ENCODE measurements around the gene RAF1.
"Not testable (repeated sequence)": the region's sequence is repeated elsewhere in the genome, so short reads cannot be mapped to it uniquely, and the experiment has no call there.

Gene RAF1

DNA sequence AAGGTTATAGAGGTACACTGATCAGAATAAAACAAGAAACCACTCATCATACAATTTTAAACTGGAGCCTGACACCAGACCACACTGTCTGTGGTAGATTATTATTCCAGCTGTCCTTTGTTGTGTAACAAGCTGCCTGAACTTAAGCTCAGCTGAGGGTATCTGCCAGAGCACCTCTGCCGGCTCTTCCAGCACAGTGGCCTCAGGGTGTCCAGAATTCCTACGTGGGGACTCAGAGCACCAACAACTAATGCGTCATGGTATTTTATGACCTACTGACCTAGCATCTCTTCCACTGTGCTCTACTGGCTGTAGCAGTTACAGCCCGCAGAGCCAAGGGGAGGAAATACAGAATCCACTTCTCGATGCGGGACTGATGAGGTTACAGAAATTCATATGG lies 15.6 kb upstream of the RAF1 start:
- no peak overlapping the region for H3K27ac ChIP-seq
- no peak for DNase-seq (ENCODE audit: low read depth, low spot score)

DNA sequence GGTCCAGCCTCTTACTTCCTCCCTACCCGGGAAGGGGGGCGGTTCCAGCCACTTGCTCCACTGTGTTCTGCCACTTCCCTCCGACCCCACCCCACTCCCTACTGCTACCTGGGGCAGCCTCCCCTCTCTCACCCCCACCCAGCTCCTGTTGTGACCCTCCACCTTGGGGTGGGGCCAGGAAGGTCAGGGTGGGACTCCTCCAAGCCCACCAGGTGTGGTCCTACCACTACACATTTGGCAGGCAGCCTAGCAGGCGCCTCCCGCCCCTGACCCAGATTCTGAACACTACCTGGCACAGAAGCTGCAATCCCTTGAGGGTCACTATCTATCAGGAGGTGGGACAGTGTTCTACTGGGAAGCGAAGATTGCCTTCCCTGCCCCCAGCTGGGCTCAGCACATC lies 13.7 kb upstream of the RAF1 start:
- no peak for DNase-seq (ENCODE audit: low read depth, low spot score)
- no peak overlapping the region for H3K27ac ChIP-seq

DNA sequence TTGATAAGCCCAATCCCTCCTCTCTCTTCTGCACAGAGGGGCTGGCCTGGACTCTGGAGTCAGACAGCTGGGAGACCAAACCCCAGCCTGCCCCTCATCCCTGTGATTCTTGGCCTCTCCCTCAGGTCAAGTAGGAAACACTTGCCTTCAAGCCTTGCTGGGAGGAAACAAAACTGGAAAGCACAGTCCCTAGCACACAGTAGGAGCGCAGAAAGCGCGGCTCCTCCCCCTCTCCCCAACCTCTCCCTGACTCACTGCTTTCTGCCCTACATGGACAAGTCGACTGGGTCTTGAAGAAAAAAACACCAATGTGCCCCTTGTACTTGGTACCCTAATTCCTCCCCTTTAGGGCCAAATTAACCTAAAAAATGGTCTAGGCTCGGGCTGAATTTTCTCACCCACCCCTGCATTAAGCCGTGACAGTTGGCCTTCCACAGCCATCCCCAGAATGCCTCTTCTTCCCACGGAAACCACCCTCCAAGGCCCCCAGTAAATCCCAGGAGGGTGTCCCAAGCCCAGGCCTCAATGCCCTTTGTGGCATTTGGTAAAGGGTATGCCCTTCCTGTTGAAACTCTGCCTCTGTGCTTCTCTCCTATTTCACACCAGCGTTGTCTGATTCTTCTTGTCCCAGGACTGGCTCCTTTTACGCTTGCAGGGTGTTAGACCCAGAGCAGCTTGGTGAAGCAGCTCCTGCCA lies 11.3 kb upstream of the RAF1 start:
- no peak overlapping the region for H3K27ac ChIP-seq
- no peak for DNase-seq (ENCODE audit: low read depth, low spot score)

DNA sequence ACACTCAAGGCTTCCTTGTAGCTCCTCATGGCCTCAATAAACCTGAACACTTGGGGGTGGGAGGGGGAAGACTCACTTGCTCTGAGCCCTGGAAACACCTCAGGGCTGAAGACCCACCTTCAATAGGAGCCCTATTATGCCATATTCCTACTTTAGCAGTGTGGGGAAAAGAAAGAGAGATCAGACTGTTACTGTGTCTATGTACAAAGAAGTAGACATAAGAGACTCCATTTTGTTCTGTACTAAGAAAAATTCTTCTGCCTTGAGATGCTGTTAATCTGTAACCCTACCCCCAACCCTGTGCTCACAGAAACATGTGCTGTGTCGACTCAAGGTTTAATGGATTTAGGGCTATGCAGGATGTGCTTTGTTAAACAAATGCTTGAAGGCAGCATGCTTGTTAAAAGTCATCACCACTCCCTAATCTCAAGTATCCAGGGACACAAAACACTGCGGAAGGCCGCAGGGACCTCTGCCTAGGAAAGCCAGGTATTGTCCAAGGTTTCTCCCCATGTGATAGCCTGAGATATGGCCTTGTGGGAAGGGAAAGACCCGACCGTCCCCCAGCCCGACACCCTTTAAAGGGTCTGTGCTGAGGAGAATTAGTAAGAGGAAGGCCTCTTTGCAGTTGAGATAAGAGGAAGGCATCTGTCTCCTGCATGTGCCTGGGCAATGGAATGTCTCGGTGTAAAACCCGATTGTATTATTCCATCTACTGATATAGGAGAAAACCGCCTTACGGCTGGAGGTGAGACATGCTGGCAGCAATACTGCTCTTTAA lies 10.2 kb upstream of the RAF1 start:
- DNase-seq (ENCODE audit: low read depth, low spot score); H3K27ac ChIP-seq: not testable (repeated sequence)

DNA sequence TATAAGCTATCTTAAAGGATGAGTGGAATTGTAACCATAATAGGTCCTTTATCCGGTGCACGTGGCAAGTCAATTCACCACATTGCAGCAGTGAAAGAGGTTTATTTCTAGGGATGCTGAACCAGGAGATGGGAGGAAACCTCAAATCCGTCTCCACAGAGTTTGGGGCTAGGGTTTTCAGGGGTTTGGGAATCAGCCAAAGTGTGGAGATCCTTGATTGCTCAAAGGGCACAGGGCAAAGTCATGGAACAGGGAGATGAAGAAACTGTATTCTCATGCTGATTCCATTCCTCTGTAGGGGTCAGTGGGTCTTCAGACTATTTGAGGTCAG lies 7.2 kb upstream of the RAF1 start:
- no peak for DNase-seq (ENCODE audit: low read depth, low spot score)
- no peak overlapping the region for H3K27ac ChIP-seq

DNA sequence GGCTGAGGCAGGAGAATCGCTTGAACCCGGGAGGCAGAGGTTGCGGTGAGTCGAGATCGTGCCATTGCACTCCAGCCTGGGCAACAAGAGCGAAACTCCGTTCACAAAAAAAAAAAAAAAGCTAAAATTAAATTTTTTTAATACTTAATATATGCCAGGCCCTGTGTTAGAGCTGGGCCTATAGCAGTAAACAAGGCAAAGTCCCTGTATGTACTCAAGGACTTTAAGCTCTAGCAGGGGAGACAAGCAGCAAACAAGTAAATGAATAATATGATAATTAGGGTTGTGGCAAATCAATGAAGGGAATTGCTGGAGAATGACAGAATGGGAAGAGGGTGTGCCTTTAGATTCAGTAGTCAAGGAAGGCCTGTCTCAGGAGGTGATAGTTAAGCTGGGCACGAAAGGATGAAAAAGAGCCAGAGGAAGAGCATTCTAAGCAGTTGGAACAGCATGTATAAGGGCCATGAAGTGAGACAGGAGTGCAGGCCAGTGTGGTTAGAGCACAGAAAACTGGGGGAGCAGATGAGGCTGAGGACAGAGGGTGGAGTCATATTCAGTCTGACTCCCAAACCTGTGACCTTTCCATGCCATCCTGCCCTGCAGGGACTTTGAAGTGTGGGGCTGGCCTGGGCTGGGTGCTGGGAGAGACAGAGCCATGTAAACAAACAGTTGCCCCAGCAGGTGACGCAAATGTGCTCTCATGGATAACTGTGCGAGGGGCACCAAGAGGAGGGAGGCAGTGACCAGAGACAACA lies 6.6 kb upstream of the RAF1 start:
- DNase-seq (ENCODE audit: low read depth, low spot score), result no peak
- H3K27ac ChIP-seq, result no peak overlapping the region

DNA sequence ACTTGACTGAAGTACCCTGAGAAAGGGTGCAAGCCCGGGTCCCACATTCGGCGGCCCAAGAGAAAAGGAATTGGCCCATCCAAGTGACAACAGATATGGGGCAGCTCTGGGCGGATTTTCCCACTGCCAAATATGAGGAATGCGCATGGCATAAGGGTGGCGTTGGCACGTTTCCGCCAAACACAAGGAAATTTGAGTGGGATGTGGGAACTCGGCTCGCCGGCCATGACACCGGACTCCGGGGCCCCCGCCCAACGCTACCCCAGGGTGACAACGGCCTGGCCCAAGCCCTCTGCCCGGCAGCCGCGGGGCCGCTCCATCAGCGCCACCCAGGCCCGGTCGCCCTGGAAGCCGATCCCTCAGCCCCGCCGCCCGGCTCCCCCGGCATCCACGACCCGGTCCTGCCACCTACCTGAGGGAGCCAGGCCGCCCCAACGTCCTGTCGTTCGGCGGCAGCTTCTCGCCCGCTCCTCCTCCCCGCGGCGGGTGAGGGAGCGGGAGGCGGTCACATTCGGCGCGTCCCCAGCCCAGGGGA lies 449 bp downstream of the RAF1 start:
- H3K27ac ChIP-seq, result peak overlapping the region; percentile 94
- no peak for DNase-seq (ENCODE audit: low read depth, low spot score)

DNA sequence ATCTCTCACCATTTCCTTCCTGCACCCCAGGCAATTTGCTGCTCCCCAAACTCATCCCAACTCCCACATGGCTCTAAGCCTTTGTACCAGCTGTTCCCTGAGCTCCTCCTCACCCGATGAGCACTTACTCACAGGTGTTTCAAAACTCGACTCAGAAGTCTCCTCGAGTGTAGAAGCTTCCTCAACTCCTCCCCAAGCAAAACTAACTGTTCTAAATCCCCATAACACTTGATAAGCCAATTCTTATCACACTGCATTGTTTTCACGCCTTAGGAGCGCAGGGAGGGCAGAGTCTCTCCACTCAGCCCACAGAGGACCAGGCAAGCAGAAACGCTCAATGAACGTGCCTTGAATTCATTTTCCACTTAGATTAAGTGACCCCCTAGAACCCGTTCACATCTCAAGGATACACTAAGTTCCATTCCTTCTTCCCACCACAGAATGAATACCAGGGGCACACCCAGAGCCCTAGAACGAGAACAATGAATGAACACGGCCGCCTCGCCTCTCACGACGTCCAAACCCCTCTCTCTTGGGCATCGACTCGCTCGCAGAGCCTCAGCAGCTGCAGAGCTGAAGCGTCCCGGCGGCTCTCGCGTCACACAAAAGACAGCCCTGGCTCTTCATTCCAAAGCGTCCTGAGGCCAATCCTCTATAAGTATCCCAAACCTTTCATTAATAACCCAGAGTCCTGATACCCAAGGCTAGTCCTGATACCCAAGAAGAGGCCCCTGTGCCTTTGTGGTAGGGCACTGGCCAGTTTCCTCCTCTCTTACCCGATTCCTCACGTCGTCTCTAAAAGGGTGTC lies 1.1 kb downstream of the RAF1 start:
- DNase-seq (ENCODE audit: low read depth, low spot score), result peak; percentile 22
- peak overlapping the region; percentile 94 for H3K27ac ChIP-seq

DNA sequence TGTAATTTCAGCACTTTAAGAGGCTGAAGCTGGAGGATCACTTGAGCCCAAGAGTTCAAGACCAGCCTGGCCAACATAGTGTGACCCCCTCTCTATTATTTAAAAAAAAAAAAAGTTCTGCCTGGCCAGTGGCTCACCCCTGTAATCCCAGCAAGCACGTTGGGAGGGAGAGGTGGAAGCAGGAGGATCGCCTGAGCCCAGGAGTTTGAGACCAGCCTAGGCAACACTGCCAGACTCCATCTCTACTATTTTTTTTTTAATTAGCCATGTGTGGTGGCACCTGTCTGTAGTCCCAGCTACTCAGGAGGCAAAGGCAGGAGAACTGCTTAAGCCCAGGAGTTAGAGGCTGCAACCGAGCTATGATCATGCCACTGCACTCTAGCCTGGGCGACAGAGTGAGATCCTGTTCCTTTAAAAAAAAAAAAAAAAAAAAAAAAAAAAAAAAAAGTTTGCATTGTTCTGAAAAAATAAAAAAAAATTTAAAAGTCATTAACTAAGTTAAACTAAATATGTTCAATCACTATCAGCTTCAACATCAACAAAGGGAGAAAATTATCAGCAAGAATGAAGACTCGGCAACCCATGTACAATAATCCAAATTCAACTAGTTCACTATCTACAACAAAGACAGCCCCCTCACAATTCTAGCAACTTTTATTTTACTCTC lies 1.9 kb downstream of the RAF1 start:
- peak overlapping the region; percentile 94 for H3K27ac ChIP-seq
- no peak for DNase-seq (ENCODE audit: low read depth, low spot score)

DNA sequence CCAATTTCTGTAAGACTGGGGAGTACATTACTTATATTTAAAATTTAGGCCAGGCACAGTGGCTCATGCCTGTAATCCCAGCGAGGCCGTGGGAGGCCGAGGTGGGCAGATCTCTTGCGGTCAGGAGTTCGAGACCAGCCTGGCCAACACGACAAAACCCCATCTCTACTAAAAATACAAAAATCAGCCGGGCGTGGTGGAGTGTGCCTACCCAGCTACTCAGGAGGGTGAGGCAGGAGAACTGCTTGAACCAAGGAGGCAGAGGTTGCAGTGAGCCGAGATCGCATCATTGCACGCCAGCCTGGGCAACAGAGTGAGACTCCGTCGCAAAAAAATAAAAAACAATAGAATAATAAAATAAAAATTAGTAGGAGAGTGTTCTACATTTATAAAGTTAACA lies 2.5 kb downstream of the RAF1 start:
- DNase-seq (ENCODE audit: low read depth, low spot score); H3K27ac ChIP-seq: not testable (repeated sequence)

DNA sequence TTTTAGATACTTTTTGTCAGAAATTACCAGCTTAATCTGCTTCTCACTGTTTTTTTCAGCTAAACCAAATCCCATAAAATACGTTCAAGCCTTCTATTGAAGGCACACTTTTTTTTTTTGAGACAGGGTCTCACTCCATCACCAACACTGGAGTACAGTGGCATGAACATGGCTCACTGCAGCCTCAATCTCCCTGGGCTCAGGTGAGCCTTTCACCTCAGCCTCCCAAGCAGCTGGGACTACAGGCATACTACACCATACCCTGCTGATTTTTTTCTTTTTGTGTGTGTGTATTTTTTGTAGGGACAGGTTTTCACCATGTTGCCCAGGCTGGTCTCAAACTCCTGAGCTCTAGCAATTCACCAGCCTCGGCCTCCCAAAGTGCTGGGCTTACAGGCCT lies 3.7 kb downstream of the RAF1 start:
- peak overlapping the region; percentile 33 for H3K27ac ChIP-seq
- DNase-seq (ENCODE audit: low read depth, low spot score), result no peak

DNA sequence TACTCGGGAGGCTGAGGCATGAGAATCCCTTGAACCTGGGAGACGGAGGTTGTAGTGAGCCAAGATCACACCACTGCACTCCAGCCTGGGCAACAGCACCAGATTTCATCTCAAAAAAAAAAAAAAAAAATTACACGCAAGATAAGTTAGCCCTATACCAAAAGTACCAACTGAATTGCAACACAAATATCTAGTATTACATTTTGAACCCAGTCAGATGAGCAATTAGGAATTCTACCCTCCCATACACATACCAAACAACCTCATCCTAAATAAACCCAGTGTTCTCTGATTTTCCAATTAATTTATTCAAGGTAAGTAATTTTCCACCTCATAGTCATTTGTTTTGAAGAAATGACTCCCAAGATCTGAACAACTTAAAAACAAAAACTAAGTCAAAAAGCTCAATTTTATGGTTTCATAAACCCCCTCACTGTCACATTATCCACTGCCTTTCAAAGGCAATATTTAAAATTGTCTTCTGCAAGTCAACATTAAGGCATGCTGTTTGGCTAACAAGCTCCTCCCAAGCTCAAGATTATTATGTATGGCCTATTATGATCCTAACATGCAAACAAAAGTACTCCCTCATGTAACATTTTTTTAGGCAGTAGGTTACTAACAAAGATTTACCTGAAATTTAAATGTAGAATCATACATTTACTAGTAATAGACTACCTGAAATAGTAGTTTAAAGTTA lies 4.5 kb downstream of the RAF1 start:
- no peak for DNase-seq (ENCODE audit: low read depth, low spot score)
- H3K27ac ChIP-seq, result peak overlapping the region; percentile 33

DNA sequence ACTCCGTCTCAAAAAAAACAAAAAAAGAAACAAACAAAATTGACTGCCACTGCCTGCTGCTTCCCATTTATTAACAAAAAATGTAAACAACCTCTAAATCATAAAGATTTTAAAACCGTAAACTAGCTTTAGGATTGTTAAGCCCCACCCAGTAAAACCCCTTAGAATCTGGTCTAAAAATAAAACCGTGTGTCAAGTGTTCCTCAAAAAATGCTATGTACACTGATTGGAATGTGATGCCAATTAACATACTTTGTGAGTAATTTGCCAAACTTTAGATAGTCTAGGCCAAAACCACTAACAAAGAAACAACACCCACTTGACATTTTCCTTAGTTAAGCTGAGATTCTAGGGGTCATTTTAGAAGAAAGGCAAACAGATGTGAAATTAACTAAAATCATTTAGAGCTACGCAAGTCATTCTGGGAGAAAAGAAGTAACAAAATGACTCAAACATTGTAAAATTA lies 5.3 kb downstream of the RAF1 start:
- DNase-seq (ENCODE audit: low read depth, low spot score), result no peak
- peak overlapping the region; percentile 33 for H3K27ac ChIP-seq

DNA sequence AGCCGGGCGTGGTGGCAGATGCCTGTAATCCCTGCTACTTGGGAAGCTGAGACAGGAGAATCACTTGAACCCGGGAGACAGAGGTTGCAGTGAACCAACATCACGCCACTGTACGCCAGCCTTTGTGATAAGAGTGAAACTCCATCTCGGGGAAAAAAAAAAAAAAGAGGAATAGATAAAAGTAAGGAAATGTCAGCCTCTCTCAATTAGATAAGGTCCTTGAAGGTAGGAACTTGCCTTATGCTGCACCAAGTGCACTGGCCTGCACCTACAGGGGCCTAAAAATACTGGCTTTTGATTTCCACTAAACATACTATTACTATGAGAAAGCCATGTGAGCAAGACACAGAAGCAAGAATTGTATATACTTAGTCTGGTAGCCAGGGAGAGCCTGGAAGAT lies 7.1 kb downstream of the RAF1 start:
- DNase-seq (ENCODE audit: low read depth, low spot score), result no peak
- H3K27ac ChIP-seq, result no peak overlapping the region

DNA sequence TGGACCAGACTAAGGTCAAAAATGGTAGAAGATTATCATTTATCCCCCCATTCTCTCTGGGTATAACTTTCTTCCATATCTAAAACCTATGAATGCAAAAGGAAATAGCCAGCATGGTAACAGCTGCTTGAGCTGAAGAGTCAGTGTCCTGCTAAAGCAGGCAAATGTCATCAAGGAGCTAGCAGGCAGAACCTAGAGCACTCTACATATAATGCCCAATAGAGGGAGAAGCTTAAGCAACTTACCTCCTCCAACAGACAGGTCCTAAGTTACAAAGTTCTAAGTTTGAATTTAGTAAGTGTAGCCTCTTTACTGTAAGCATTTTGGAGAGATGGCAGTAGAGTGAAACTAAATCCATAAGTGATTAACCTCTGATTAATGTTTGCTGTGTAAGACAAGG lies 7.7 kb downstream of the RAF1 start:
- DNase-seq (ENCODE audit: low read depth, low spot score), result no peak
- no peak overlapping the region for H3K27ac ChIP-seq

DNA sequence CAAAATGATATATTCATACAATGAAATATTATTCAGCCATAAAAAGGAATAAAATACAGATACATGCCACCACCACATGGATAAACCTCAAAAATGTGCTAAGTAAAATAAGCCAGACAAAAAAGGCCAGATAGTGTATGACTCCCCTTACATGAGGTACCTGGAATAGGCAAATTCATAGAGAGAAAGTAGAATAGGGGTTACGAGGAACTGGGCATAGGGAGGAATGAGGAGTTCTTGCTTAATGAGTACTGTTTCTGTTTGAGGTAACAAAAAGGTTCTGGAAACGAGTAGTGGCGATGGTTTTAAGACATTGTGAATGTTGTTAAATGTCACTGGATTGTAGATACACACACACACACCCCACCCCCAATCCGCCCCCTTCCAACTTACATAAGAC lies 8.2 kb downstream of the RAF1 start:
- H3K27ac ChIP-seq, result no peak overlapping the region
- no peak for DNase-seq (ENCODE audit: low read depth, low spot score)

DNA sequence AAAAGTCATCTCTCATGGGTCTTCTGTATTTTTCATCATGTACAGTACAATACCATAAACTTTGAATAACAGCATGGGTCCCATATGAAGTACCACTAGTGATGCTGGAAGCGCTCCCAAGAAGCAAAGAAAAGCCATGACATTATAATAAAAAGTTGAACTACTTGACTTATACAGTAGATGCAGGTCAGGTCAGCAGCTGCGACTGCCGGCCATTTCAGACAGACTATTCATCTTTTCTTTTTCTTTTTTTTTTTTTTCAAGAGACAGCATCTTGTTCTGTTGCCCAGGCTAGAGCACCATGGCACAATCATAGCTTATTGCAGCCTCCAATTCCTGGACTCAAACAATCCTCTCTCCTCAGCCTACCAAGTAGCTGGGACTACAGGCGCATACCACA lies 10.2 kb downstream of the RAF1 start:
- H3K27ac ChIP-seq, result no peak overlapping the region
- no peak for DNase-seq (ENCODE audit: low read depth, low spot score)

DNA sequence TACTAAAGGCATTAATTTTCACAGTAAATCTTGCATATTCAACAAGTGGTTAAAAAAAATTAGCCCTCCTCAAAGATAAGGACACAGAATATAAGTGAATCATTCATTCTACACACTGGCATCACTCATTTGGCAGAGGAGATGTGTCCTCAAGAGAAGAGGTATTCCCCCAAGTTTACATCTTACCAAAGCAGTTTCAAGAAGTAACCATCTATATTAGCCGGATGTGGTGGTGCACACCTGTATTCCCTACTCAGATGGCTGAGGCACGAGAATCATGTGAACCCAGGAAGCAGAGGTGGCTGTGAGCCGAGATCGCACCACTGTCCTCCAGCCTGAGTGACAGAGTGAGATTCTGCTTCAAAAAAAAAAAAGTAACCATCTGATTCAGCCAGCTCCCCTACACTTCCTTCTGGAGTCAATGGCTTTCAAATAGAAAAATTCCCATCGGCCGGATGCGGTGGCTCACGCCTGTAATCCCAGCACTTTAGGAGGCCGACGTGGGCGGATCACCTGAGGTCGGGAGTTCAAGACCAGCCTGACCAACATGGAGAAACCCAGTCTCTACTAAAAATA lies 15.4 kb downstream of the RAF1 start:
- H3K27ac ChIP-seq, result no peak overlapping the region
- DNase-seq (ENCODE audit: low read depth, low spot score), result no peak

Measured in epithelial cell of prostate (primary cell).